ENCODE measurements around the gene INO80.

- TF ChIP-seq CTCF (conservative IDR thresholded peaks at IDR 0.05; ENCODE audit: low read length) (no peak), EZH2phosphoT487 (IDR thresholded peaks at IDR 0.05; ENCODE audit: borderline replicate concordance, low read depth, low read length) (no peak)
Observed at GRCh38 chr15:40943764-40944365, 172.2 kb downstream of the INO80 start.

Measured in OCI-LY7 (cell line).